ENCODE results near the gene INS.

Gene INS

DNA sequence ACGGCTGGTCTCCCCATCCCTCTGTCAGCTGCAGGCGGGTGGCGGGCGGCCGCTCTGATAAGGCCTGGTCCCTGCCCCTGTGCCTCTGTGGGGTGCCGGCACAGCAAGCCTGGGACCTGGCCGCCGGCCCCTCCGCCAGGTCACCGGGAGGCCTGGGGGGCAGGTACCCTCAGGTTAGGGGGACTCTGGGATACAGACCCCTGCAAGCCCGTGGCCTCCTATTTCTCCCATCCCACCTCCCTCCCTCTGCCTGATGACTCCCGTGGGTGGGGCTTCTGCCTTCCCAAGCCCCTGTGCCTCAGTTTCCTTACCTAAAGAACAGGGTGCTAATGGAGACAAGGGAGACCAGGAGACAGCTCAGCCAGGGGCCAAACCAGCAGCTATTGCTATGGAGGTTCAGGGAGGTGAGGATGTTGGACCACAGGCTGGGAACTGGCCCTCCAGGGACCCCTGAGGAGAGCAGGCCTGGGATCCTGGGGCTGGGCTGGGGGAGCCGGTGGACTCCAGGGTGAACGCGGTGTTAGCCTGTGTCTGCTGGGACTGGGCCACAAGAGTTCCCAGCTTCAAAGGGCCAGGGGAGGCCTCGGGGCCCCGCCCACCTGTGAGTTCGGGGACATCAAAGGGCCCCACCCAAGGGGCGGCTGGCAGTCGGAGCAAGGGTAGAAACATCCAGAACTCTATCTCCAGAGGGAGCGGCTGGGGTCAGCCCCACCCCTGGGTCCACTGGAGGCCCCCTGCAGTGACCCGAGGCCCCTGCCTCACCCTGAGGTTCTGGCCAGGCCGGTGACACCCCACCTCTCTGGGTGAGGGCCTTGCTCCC, 42.6 kb upstream of the INS start:
- in situ Hi-C loops (cut with HindIII; ENCODE audit: low pct_ligation_motif_present, low sequenced_read_pairs): no loop called here
- TF ChIP-seq, protein P1, sequence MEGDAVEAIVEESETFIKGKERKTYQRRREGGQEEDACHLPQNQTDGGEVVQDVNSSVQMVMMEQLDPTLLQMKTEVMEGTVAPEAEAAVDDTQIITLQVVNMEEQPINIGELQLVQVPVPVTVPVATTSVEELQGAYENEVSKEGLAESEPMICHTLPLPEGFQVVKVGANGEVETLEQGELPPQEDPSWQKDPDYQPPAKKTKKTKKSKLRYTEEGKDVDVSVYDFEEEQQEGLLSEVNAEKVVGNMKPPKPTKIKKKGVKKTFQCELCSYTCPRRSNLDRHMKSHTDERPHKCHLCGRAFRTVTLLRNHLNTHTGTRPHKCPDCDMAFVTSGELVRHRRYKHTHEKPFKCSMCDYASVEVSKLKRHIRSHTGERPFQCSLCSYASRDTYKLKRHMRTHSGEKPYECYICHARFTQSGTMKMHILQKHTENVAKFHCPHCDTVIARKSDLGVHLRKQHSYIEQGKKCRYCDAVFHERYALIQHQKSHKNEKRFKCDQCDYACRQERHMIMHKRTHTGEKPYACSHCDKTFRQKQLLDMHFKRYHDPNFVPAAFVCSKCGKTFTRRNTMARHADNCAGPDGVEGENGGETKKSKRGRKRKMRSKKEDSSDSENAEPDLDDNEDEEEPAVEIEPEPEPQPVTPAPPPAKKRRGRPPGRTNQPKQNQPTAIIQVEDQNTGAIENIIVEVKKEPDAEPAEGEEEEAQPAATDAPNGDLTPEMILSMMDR (IDR thresholded peaks at IDR 0.05; ENCODE audit: low read depth, low read length, missing control alignments): no peak
- Histone ChIP-seq H3K27me3 (replicated peaks) (no peaks in the 10 kb centered on the region), H3K36me3 (replicated peaks) (no peaks in the 10 kb centered on the region), H3K27ac (no peak overlapping the region), H3K4me3 (ENCODE audit: low read depth, low read length) (no peak overlapping the region)
- DNase-seq: no peak

DNA sequence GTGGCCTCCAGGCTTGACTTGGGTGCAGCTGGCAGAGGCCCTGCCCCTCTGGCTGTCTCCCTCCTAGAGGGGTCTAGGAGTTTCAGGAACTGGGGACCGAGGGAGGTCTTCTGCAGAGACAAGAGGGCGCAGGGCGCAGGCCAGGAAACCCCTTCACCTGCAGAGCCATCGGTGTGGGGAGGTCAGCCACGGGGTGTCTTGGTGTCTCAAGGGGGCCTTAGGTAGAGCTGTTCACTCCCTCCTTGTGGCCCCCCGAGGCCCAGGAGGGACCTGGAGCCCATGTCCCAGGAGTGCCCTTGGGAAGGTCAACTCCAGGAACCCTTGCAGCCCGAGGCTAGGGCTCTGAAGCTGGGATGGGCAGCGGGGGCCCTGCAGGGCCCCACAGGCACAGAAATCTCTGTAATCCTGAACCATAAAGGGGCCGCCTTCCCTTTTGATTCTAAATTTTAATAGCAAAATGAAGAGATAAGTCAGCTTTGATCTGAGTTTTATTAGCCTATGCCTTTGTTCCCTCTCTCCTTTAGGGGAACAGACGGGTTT, 42.0 kb upstream of the INS start:
- no peak overlapping the region for H3K27ac ChIP-seq
- in situ Hi-C loops (cut with HindIII; ENCODE audit: low pct_ligation_motif_present, low sequenced_read_pairs): no loop called here
- no peak for DNase-seq
- TF ChIP-seq, protein P1 (IDR thresholded peaks at IDR 0.05; ENCODE audit: low read depth, low read length, missing control alignments): no peak
- H3K36me3 ChIP-seq (replicated peaks): no peaks in the 10 kb centered on the region
- no peak overlapping the region for H3K4me3 ChIP-seq (ENCODE audit: low read depth, low read length)
- no peaks in the 10 kb centered on the region for H3K27me3 ChIP-seq (replicated peaks)

DNA sequence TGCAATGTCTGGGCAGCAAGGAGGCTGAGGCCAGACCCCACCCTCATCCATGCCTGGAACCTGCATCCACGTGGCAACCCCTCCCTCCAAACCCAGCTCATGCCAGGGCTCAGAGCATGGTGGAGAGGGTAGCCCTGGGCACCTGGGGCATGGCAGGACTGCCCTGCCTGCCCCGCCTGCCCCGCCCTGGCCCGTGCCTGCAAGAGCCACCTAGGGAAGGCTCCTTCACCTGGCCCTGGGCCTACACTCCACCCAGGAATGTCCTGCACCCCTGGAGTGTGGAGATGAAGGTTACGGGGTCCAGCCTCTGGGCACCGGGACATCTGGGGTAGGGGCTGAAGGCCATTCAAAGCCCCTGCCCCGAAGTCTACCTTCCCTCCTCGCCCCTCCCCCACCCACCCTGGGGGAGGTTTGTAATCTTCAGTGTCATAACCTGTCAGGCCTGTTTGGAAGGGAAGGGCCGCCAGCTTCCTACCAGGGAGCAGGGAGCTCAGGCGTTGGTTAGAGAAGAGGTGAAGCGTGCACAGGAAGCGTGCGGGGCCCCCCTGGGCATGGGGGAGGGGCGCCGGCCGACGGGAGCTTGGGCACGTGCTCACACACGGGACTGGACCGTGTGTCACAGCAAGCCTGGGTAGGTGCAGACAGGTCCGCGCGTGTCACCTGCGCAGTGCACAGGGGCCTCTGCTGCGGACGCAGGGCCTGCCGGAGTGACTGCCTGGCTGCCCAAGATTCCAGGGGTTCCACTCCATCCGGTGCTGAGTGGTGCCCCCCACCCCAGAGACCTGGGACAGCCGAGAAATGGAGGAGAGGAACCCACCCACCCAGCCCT, 41.3 kb upstream of the INS start:
- Histone ChIP-seq H3K36me3 (replicated peaks) (no peaks in the 10 kb centered on the region), H3K27me3 (replicated peaks) (no peaks in the 10 kb centered on the region), H3K27ac (no peak overlapping the region), H3K4me3 (ENCODE audit: low read depth, low read length) (no peak overlapping the region)
- TF ChIP-seq, protein P1 (IDR thresholded peaks at IDR 0.05; ENCODE audit: low read depth, low read length, missing control alignments): no peak
- no peak for DNase-seq
- in situ Hi-C loops (cut with HindIII; ENCODE audit: low pct_ligation_motif_present, low sequenced_read_pairs): no loop called here

DNA sequence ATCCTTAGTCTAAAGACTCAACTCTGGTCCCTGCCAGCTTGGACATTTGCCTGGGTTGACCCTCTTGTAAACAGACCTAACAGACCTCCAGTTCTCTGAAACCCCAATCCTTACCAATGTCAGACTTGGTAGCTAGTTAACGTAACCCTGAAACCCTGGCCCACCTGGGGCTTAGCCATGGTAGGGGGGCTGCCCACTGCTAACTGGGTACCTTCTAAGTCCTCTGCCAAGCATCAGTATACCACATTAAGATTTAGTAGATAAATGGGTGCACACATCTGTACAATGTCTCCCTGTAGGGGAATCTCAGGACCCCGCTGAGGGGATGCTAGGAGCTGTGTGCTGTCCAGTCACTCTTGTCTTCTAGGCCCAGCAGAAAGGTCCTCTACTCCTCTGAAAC, 40.5 kb upstream of the INS start:
- no peaks in the 10 kb centered on the region for H3K27me3 ChIP-seq (replicated peaks)
- H3K36me3 ChIP-seq (replicated peaks): no peaks in the 10 kb centered on the region
- DNase-seq: no peak
- H3K27ac ChIP-seq: no peak overlapping the region
- TF ChIP-seq, protein P1 (IDR thresholded peaks at IDR 0.05; ENCODE audit: low read depth, low read length, missing control alignments): no peak
- in situ Hi-C loops (cut with HindIII; ENCODE audit: low pct_ligation_motif_present, low sequenced_read_pairs): no loop called here
- H3K4me3 ChIP-seq (ENCODE audit: low read depth, low read length): no peak overlapping the region

DNA sequence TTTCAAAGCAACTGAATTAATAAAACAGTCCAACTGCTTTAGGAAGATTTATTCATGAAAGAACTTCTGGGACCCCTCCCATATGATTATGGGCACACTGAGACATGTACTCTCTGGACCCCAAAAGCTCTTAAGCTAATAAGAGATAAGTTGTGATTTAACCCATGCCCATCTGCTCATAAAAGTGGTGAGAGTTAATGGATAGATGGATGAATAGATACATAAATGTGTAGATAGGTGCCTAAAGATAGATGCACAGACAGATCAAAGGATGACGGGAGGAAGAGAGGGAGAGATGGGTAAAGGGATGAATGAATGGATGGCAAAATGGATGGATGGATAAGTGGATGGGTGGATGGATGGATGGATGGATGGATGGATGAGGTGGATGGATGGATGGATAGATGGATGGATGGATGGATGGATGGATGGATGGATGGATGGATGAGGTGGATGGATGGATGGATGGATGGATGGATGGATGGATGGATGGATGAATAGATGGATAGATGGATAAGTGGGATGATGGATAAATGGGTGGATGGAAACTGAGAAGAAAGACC, 40.0 kb upstream of the INS start:
- in situ Hi-C loops (cut with HindIII; ENCODE audit: low pct_ligation_motif_present, low sequenced_read_pairs): no loop called here
- H3K27me3 ChIP-seq (replicated peaks): no peaks in the 10 kb centered on the region
- TF ChIP-seq, protein P1 (IDR thresholded peaks at IDR 0.05; ENCODE audit: low read depth, low read length, missing control alignments): no peak

More for the DNA sequence above, 40.0 kb upstream of the INS start:
- Histone ChIP-seq H3K27ac (no peak overlapping the region), H3K36me3 (replicated peaks) (no peaks in the 10 kb centered on the region), H3K4me3 (ENCODE audit: low read depth, low read length) (no peak overlapping the region)
- no peak for DNase-seq

All from brain microvascular endothelial cell (primary cell).